LNCAP (cell line): Measurements from ENCODE around the gene FGD4.
A peak's percentile ranks its signal among the peaks of the same experiment; 100 is the strongest.

Experiments
- CTCF ChIP-seq: fragments of 450-650 bp; IDR thresholded peaks from 2 replicates; pipeline ENCODE4 v1.5.1; 2017; ENCODE audit warnings: mild to moderate bottlenecking

FGD4 gene

GRCh38 chr12:32399370-32400113 is at the start of gene FGD4:
Gene FGD4 (plus strand): TSS chr12:32399558.
- peak; percentile 53 for TF ChIP-seq CTCF

- no peak for TF ChIP-seq CTCF
Observed at GRCh38 chr12:32353540-32353939, 45.8 kb upstream of the FGD4 start.

DNA sequence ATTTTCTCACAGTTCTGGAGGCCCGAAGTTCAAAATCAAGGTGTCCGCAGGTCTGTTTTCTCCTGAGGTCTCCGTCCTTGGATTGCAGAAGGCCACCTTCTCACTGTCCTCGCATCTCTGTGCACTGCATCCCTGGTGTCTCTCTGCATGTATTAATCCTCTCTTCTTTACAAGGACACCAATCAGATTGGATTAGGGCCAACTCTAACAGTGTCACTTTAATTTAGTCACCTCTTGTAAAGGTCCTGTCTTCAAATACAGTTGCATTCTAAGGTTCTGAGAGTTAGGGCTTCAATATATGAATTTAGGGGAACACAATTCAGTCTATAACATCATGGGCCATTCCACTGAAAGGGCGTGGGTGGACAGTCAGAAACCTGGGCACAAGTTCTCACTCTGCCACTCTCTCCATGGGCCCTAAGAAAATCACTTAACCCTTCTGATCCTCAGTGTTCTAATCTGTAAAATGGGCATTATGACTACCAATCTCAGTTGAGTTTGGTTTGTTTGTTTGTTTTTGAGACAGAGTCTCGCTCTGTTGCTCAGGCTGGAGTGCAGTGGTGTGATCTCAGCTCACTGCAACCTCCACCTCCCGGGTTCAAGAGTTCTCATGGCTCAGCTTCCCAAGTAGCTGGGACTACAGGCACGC is 41.6 kb upstream of the FGD4 start:
- TF ChIP-seq CTCF, result no peak

GRCh38 chr12:32360956-32361355 is 38.4 kb upstream of the FGD4 start:
- TF ChIP-seq CTCF, result no peak

DNA sequence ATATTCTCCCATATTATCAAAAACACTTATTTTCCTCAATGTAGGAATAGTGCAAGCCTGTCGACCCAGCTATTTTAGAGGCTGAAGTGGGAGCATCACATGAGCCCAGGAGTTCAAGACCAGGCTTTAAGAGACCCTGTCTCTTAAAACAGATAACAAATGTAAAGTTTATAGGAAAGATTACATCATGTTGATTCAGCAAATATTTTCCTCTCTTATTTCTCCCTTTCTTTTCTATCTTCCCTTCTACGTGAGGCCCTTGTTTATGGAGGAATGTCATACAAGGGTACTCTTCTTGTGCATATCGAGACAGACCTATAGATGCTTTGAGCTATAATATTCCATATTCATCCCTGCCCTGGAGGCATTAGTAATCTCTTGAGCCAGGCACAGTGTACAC is 36.5 kb upstream of the FGD4 start:
- no peak for TF ChIP-seq CTCF

DNA sequence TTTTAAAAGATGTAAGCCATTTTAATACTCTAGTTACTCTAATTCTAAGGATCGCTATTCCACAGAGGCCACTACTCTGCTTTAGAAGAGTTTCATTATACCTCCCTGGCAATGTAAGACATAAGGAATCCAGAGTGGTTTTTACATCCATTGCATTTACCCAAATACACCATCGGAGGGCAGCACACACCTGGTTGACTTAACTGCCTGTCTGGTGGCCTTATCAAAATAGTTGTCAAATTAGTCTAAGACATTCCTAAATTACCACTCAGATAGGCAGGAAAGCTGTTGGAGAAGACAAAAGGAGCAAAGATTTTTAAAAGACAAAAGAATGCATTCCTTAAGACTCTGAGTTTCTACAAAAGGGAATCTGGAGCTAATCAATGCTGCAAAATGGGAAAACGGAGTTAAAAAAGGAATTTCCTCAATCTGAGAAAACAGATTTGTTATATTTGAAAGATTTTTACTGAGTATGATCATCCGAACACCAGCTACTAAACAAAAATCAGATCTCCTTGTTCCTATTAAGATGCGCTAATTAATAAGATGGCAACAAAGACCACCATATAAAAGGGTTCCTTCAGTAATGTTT is 33.8 kb upstream of the FGD4 start:
- peak; percentile 86 for TF ChIP-seq CTCF

DNA sequence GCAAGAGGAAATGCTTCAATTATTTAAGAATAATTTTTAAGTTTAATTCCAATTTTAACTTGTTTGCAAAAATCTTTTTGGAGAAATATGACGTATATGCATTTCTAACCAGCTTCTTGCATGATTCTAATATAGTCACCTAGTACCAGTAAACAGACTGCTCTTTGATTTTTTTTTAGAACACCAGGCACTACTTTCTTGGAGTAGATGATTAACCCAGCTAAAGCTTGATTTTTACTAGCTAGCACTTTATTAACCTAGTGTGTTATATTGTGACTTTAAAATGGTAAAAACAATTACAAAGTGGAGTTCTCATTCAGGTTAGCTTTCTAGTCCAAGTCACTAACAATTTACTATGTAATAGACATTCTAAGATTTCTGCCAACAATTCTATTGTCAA is 32.6 kb upstream of the FGD4 start:
- TF ChIP-seq CTCF, result no peak
